ENCODE results near the gene LRIG1.
A peak's percentile ranks its signal among the peaks of the same experiment; 100 is the strongest.

LRIG1 gene

GRCh38 chr3:66378256-66378655 is 122.6 kb downstream of the LRIG1 start:
- DNase-seq, result no peak

GRCh38 chr3:66377800-66378199 is 123.0 kb downstream of the LRIG1 start:
- no peak for DNase-seq

- DNase-seq, result no peak
Measured at GRCh38 chr3:66376568-66376967, 124.3 kb downstream of the LRIG1 start.

GRCh38 chr3:66372681-66373350 is 128.0 kb downstream of the LRIG1 start:
- no peak for DNase-seq

- DNase-seq, result no peak
Measured at GRCh38 chr3:66371432-66371831, 129.4 kb downstream of the LRIG1 start.

GRCh38 chr3:66370179-66370578 is 130.6 kb downstream of the LRIG1 start:
- no peak for DNase-seq

- no peak for DNase-seq
Measured at GRCh38 chr3:66367979-66368378, 132.8 kb downstream of the LRIG1 start.

GRCh38 chr3:66366747-66367146 is 134.1 kb downstream of the LRIG1 start:
- no peak for DNase-seq

- no peak for DNase-seq
Measured at GRCh38 chr3:66365080-66365479, 135.7 kb downstream of the LRIG1 start.

GRCh38 chr3:66363148-66363547 is 137.7 kb downstream of the LRIG1 start:
- no peak for DNase-seq

GRCh38 chr3:66362541-66362941 is 138.3 kb downstream of the LRIG1 start:
- DNase-seq, result no peak

- no peak for DNase-seq
Measured at GRCh38 chr3:66361356-66361755, 139.5 kb downstream of the LRIG1 start.

- no peak for DNase-seq
Measured at GRCh38 chr3:66355997-66356396, 144.8 kb downstream of the LRIG1 start.

GRCh38 chr3:66355394-66355793 is 145.4 kb downstream of the LRIG1 start:
- no peak for DNase-seq

GRCh38 chr3:66354001-66354400 is 146.8 kb downstream of the LRIG1 start:
- DNase-seq, result no peak

GRCh38 chr3:66353530-66353929 is 147.3 kb downstream of the LRIG1 start:
- DNase-seq, result no peak

- DNase-seq, result no peak
Measured at GRCh38 chr3:66353039-66353438, 147.8 kb downstream of the LRIG1 start.

GRCh38 chr3:66350601-66351000 is 150.2 kb downstream of the LRIG1 start:
- no peak for DNase-seq

GRCh38 chr3:66348704-66349103 is 152.1 kb downstream of the LRIG1 start:
- no peak for DNase-seq

- peak; percentile 11 for DNase-seq
Measured at GRCh38 chr3:66344848-66345578, 155.8 kb downstream of the LRIG1 start.

GRCh38 chr3:66344391-66344811 is 156.4 kb downstream of the LRIG1 start:
- no peak for DNase-seq

- no peak for DNase-seq
Measured at GRCh38 chr3:66342717-66343356, 158.0 kb downstream of the LRIG1 start.

- no peak for DNase-seq
Measured at GRCh38 chr3:66338927-66339326, 161.9 kb downstream of the LRIG1 start.

GRCh38 chr3:66336333-66336766 is 164.5 kb downstream of the LRIG1 start:
- DNase-seq, result no peak

Measured in MV-4-11 (cell line).